Activated CD8-positive, alpha-beta memory T cell treated with anti-CD3 and anti-CD28 coated beads, Interleukin-2, amount 50 U/mL, for 24 hours (primary cell): ENCODE measurements around the gene TDRD9.

Source experiments
- DNase-seq: peaks from one replicate; pipeline ENCODE4 v3.0.0-alpha.2; 2020; ENCODE audit errors: extremely low read depth

The TDRD9 gene

DNA sequence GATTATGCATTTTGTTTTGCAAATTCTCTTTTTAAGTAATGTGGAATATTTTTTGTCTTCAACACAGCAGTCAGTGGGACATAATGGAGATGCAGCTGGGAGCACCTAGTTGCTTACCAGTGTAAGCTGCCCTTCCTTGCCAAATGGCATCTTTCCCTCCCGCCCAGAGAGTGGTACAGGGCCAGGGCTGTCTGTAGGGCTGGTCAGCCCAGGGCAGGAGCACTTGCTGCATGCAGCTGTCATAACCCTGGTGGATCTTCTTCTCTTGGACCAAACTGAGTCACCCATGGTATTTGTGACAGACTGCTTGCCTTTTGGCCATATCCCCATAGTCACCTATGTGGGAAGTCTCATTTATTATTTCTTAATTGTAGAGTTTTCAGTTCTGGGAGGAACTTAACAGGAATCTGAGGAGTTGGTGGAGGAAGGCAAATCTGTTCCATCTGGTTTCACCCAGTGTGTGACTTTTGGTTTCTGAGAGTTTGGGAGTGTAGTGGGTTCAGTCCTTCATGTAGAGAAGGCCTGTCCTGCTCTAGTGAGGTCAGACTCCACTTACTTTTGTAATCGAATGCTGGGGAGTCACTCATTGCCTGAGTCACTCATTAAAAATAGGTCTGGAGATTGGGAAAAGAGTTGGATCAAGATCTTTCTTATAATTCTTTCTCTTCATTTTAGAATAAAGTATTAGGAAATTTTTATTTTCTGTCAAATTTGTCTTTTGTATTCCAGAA is 95.2 kb downstream of the TDRD9 start:
- no peak for DNase-seq

DNA sequence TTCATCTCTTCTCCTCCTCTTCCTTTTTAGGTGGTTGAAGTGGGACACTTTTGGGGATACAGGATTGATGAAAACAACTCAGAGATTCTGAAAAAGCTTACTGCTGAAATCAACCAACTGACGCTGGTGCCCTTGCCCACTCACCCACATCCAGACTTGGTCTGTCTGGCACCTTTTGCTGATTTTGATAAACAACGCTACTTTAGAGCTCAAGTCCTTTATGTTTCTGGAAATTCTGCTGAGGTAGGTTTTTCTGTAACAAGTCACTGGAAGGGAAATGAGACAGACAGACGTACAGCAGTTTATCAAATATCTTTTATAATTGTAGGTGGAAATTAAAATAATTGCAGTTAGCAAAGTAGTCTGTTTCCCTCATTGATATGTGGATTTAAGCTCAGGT is 97.3 kb downstream of the TDRD9 start:
- no peak for DNase-seq

DNA sequence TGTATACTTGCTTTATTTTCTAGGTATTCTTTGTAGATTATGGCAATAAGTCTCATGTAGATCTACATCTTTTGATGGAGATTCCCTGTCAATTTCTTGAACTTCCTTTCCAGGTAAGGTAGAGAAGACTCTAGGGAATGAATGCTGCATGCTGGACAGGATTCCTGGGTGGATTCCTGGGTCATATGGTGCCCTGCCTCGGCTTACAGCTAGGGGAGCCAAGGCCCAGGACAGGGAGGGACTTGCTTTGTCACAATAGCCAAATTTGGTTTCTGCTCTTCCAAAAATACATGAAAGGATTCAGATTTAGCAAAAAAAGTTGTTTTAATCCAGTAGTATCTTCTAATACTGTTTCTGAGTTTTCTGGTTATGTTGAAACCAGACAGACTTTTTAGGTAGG is 97.8 kb downstream of the TDRD9 start:
- no peak for DNase-seq

DNA sequence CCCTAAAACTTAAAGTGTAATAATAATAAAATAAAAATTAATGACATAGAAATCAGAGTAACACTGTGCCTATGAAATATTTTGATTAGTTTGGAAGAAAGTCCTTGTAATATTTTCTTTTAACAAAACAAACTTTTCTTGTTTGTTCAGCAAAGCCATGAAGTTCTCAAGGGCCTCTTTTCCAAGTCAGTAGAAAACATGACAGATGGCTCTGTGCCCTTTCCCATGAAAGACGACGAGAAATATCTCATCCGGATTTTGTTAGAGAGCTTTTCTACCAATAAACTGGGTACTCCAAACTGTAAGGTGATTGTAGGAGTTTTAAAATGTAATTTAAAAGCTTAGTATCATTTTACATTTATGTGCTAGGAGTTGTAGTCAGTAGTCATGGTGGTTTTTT is 102.7 kb downstream of the TDRD9 start:
- no peak for DNase-seq

DNA sequence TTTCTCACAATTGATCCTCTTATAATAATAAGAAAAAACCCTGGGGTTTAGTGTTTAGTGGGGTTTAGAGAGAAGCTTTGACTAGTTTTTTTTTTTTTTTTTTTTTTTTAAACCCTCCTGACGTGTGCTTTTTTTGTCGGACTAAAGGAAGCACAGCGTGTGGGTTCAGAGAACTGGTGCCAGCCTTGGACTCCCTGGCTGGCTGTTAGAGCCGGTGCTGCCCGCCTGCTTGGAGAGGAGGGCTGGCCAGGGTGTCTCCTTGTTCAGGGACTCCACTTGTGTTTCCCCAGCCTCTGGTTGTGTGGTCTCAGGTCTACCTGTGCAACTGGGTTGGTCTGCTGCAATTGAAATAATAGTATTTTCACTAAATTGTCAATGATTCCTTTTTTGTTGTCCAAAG is 103.1 kb downstream of the TDRD9 start:
- no peak for DNase-seq

DNA sequence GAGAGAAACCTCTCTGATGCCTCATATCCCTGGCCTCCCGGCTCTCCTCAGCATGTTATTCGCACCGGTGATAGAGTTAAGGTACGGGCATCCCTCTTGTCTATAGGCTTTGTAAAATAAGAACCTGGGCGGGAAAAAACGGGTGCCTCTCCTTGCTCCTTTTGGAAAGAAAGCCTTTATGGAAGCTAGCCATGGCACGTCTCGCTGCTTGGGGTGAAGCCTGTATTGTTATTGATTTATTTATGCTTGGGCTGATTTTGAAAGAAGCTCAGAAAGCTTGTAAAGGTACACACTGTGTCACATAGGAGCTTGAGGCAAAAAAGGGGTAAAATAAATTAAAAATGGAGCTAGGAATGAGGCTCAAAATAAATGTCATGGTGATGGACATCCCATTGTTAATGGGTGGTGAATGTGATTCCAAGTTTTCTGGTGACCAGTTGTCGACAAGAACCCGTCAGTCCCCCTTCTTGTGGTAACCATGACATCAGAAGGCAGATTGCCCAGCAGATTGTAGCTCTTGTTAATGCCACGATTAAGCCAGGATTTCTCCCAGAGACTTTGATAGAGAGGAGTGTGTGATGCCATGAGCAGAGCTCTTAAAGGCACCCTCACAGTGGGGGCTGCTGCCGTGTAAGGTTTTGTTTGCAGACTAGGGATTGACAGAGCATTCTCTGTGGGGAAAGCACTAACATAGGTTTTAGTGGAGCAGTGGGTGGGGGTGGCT is 106.9 kb downstream of the TDRD9 start:
- no peak for DNase-seq

DNA sequence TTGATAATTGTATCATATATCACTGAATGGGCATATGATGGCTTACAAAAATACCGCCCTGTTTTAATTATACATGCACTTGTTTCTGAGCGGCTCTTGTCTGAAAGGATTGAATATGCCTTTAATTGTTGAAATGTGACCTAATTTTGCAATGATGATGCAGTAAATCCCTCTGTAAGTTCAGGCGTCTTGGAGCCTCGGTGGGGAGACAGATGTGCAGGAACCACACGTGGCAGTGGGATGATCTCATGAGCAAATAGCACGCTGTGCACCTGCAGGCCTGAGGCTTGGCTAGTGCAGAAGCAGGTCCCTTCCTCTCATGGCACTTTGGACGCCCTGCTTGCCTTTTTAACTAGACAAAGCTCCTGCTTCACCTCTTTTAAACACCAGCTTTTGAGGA is 108.0 kb downstream of the TDRD9 start:
- no peak for DNase-seq

DNA sequence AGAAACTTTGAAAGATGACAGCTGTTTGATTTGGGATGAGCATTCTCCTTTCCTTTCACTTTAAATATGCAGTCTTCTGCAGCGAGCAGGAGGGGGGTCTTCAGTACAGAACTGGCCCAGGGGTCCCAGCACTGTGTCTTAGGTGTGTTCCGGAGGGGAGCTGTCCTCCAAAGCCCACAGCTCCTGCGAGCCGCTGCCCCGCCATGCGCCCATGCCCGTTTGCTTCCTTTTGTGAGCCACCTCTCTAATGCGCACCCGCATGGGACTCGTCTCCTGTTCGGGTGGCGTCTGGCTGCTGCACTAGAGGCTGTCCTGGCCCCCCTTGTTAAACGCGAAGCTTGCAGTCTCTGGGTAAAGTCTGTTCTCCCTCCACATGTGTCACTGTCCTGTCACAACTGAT is 108.8 kb downstream of the TDRD9 start:
- DNase-seq, result no peak

DNA sequence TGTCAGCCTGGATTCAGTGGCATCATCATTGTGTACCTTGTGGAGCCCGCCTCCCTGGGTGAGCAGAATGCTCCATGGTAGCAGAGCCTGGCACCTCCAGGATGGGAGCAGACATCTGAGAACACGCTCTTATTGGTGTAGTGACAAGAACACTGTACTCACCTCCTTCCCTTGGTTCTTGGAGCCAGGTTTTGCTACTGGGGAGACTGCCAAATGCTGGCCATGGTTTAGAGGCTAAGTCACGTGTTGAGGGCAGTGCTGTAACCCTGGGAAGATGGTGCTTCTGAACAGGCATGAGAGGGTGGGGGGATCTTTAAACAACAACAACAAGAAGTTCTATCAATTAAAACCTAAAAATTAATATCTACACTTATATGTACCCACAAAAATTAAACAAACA is 109.6 kb downstream of the TDRD9 start:
- no peak for DNase-seq

DNA sequence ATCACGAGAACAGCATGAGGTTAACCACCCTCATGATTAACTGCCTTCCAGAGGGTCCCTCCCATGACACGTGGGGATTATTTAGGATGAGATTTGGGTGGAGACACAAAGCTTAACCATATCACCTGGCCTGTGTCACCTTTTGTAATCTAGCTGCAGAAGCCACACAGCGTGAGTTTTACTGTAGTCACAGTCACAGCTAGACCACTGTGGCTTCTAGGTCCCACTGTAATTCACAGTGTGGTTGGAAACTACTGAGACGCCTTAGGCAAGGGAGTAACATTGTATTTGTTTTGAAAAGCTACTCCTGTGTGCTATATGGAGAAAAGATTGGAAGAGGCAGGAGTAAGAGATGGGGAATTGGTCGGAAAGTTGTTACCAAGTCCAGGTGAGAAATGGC is 111.0 kb downstream of the TDRD9 start:
- DNase-seq, result no peak

DNA sequence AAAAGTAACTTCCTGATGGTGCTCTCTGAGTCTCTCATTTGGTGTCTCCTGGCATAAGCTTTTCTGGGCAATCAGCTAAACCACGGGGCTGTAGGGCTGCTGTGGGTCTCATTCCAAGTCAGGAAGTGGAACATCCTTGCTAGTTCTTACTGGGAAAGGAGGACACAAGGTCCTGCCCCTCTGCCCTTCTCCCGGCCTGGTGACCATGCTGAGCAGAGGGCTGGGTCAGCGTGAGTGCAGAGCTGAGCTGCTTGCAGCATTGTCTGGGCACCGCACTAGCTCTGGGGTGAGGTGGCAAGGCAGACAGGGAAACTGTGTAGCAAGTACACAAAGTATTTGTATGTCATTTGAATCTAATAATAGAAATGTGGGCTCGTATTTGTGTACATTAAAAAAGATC is 112.3 kb downstream of the TDRD9 start:
- no peak for DNase-seq

DNA sequence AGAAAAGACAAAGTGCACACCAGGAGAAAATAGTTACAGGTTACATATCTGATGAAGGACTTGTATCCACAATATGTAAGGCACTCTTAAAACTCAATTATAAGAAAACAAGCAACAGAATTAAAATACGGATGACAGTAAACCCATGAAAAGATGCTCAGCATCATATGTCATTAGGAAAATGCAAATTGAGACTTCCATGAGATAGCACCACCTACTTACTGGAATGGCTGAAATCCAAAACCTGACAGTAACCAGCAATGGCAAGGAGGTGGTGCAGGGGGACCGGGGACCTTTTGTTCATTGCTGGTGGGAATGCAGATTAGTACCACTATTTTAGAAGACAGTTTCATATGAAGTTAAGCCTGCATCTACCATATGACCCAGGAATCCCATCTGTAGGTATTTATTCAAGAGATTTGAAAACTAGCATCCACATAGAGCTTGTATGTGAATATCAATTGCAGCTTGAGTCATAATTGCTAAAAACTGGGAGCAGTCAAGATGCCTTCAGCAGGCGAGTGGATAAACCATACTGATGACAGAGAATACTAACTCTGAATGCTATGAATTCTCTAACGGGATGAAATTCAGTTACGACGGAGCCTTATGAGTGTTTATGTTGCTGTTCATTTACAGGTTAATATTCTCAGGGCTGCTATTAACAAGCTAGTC is 113.3 kb downstream of the TDRD9 start:
- DNase-seq, result no peak

DNA sequence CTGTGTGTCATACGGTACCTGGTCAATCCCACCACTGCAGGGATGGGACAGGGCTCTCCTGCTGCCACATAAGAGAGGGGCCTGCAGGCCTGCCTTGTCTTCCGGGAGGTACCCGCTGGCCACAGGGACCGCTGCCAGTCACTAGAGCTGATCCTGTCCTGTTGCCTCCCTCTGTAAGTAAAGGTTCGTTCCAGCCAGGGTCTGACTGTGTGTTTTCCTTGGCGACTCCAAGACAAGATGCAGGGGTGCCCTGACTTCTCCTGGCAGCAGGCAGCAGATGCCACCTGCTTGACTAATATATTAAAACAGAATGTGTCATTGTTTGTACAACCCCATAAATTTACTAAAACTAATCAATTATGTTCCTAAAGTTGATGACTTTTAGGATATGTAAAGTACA is 115.8 kb downstream of the TDRD9 start:
- no peak for DNase-seq

DNA sequence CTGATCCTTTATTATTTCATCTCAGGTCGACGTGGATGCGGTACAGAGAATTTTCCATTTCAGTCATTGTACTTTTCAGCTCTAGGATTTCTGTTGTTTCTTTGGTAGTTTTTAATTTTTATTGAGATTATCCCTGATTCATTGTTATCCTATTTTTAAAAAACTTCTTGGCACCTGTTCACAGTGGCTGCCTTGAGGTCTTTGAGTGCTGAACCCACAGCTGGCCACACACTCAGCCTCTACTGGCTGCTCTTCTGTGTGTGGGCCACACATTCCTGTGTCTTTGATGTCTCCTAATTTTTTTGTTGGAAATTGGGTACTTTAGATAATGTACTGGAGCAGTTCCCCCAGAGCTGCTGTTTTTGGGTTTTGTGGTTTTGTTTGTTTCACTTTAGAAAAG is 119.5 kb downstream of the TDRD9 start:
- DNase-seq, result no peak

DNA sequence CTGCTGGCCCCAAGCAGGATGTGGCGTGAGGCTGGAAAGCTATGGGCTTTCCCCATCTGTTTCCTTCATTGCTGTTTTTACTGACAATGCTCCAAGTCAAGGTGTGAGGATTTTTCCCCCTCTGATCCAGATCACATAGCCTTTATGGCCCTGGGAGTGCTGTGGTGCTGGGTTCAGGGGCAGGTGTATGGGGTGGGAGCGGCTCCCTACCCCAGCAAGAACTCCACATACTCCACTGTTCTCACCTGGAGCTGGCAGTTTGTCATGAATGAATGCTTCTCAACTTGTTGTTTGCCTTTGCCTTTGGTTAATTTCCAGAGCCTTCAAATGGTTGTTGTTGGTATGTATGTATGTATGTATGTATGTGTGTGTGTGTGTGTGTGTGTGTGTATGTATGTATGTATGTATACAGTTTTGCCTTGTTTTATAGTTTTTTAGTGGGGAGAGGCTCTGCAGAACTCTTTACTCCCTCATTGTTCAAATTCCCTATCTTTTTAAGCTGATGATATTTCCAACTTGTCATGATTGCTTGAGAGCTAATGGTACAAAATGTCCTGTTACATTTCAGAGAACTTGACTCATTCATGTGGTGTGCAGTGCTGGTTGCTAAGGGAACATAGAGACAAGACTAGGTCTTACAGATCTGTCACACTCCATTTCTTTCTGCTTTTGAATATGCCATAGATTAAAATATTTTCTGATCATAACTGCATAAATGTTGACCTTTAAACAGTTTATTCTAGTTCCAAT is 120.7 kb downstream of the TDRD9 start:
- DNase-seq, result no peak

DNA sequence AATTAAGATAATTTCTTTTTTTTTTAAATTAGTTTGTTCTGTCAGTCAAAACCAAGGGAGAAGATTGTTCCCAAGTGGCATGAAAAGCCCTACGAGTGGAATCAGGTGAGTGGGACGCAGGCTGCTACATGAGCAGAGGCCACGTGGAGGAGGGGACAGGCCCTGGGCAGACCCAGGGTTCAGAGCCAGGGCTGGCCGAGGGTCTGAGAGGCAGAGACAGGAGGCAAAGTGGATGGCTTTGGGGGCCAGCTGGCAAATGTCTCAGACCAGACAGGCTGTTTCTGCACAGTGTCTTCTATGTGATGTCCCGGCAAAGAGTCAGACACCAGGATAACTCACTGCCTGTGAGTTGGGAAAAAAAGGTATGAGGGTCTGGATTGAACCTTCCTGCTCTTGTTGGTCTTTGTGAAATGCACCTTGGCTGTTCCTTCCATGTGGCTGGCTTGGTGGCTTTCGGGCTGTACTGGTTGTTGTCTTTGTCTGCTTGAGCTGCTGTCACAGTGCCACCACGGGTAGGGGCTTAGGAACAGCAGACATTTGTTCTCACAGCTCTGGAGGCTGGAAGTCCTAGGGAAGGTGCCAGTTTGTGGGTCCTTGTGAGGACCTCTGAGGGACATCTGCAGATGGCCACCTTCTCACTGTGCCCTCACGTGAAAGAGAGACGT is 121.5 kb downstream of the TDRD9 start:
- no peak for DNase-seq

DNA sequence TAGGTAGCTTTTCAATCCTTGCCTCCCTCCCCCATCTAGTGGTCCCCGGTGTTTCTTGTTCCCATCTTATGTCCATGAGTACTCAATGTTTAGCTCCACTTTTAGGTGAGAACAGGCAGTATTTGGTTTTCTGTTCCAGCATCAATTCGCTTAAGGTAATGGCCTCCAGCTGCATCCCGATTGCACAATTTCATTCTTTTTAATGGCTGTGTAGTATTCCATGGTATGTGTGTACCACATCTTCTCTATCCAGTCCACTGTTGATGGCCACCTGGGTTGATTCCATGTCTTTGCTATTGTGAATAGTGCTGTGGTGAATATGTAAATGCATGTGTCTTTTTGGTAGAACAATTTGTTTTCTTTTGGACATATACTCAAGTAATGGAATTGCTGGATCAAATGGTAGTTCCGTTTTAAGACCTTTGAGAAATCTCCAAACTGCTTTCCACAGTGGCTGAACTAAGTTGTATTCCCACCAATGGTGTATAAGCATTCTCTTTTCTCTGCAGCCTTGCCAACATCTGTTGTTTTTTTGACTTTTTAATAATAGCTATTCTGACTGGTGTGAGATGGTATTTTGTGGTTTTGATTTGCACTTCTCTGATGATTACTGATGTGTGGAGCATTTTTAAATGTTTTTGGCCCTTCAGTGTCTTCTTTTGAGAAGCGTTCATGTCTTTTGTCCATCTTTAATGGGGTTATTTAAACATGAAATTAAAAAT is 123.0 kb downstream of the TDRD9 start:
- DNase-seq, result no peak

DNA sequence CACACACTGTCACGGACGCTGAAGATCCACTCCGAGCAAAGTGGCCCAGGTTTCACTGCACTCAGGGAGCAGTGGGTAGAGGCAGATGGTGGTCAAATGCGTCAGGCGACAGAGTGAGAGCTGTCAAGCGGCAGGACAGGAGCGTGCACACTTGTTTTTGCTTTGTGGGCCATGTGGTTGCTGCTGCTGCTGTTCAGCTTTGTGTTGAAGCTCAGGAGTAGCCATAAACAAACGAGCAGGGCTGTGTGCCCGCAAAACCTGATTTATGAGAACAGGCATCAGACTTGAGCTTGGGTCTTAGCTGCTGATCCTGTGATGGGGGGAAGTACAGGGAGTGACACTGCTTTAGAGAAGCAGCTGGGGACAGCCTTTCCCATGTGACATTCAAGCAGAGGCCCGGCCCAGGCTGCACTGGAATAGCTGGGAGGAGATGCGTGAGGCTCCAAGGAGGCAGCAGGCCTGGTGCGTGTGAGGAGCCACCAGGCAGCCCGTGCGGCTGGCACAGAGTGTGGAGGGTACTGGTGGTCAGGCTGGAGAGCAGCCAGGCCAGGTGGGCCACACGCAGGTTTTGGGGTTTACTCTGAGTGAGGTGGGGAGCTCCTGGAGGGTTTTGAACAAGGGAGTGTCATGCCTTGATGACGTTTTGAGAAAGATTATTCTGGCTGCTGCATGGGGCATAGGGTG is 126.1 kb downstream of the TDRD9 start:
- no peak for DNase-seq

DNA sequence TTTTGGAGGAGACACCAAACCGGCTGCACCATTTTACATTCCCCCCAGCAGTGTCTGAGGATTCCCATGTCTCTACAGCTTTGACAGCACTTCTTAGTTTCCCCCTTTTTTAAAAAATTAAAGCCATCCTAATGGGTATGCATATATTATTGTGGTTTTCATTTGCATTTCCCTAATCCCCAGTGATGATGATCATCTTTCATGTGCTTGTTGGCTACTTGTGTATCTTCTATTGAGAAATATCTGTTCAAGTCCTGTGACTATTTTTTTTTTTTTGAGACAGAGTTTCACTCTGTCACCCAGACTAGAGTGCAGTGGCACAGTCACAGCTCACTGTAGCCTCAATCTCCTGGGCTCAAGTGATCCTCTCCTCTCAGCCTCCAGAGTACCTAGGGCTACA is 134.0 kb downstream of the TDRD9 start:
- DNase-seq, result no peak

DNA sequence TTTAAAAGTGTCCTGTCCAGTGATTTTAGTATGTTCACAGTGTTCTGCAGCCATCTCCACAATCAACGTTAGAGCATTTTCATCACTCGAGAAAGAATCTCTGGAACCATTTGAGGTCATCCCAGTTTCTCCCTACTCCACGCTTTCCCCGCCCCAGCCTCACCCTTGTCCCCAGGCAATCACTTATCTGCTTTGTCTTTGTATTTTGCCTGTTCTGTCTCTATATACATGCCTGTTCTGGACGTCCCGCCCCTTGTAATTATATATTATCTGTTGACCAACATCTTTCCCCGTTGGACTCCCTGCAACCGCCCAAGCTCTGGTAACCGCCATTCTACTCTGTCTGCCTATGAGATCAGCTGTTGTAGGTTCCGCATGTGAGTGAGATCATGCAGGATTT is 135.7 kb downstream of the TDRD9 start:
- DNase-seq, result no peak

DNA sequence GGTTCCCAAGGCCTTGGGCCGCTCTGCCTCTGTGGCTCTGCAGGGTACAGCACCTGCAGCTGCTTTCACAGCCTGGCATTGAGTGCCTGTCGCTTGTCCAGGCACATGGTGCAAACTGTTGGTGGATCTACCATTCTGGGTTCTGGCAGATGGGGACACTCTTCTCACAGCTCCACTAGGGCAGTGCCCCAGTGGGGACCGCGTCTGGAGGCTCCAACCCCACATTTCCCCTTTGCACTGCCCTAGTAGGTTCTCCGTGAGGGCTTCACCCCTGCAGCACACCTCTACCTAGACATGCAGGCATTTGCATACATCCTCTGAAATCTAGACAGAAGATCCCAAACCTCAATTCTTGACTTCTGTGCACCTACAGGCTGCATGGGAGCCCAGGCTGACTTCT is 138.0 kb downstream of the TDRD9 start:
- DNase-seq, result no peak
